Measurements from ENCODE around the gene SUCLG2. TPM values are rescaled to one million over a fixed set of nuclear protein-coding genes. Genes with fewer than 3 reads are reported as not detected.

Gene SUCLG2
- total RNA-seq, 2 experiments from 2014 or later: 28.3 to 44.7 TPM

DNA sequence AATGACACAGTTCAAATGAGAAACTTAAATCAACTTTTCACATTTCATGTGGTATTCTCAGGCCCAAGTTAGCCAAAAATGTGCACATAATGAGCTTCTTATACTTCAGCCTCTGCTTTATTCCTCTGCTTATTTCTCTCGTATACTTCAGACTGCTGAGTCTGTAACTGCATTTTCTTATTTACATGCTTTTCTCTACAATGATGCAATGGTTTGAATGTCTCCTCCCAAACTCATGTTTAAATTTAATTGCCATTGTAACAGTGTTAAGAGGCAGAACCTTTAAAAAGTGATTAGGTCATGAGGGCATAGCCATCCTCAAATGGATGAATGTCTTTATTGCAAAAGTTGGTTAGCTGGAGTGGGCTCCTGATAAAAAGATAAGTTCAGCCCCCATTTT is 184.2 kb downstream of the SUCLG2 start:
- H3K4me2 ChIP-seq (ENCODE audit: low read length): no peak overlapping the region
- H4K20me1 ChIP-seq (ENCODE audit: insufficient read depth, low read length): no peaks in the 10 kb centered on the region
- no peak overlapping the region for H3K27ac ChIP-seq (ENCODE audit: low read depth, low read length, poor library complexity, severe bottlenecking)
- intact Hi-C loops (cut with micrococcal nuclease; ENCODE audit: unreplicated experiment): no loop called here
- no peak overlapping the region for H3K4me3 ChIP-seq (ENCODE audit: low read depth, low read length, poor library complexity, severe bottlenecking)
- BruUV-seq (replicated peaks): no TSS peak
- H3K9me3 ChIP-seq (ENCODE audit: low read length): no peaks in the 10 kb centered on the region
- H3K36me3 ChIP-seq (ENCODE audit: insufficient read depth, low read length): 0 out of 2 replicates have a peak, but pooled peaks cover 3% of the 10 kb centered on the region
- H2AFZ ChIP-seq (ENCODE audit: low read length): no peak overlapping the region
- DNase-seq (ENCODE audit: low spot score): no peak
- H3K9me2 ChIP-seq (ENCODE audit: insufficient read depth, low read length): no peaks in the 10 kb centered on the region
- H3K79me2 ChIP-seq (ENCODE audit: insufficient read depth, low read depth, low read length): no peaks in the 10 kb centered on the region
- no peaks in the 10 kb centered on the region for H3K4me1 ChIP-seq (ENCODE audit: insufficient read depth, low read length, poor library complexity, severe bottlenecking)
- TF ChIP-seq EZH2phosphoT487 (IDR thresholded peaks at IDR 0.05; ENCODE audit: borderline replicate concordance, low read depth, low read length): no peak
- no peak for TF ChIP-seq CTCF (conservative IDR thresholded peaks at IDR 0.05; ENCODE audit: low read length)
- ChIA-PET POLR2A (no interaction called here), CTCF (ENCODE audit: unreplicated experiment) (no interaction called here)

DNA sequence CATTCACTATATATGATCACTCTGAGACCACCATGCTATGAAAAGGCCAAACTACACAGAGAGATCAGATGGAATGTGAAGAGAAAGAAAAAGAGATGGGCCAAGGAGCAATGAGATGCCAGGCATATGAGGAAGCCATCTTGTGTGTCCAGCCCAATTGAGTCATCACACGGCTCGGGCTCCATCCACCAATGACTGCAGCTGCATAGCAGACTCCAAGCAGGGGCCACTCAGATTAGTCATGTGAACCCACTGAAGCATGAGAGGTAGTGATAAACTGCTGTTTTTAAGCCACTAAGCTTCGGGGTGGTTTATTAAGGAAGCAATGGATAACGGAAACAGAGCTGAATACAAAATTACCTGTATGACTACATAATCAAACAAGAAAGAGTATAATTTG is 185.9 kb downstream of the SUCLG2 start:
- DNase-seq (ENCODE audit: low spot score): no peak
- intact Hi-C loops (cut with micrococcal nuclease; ENCODE audit: unreplicated experiment): no loop called here
- no peaks in the 10 kb centered on the region for H3K4me1 ChIP-seq (ENCODE audit: insufficient read depth, low read length, poor library complexity, severe bottlenecking)
- no peaks in the 10 kb centered on the region for H3K9me2 ChIP-seq (ENCODE audit: insufficient read depth, low read length)
- BruUV-seq (replicated peaks): no TSS peak
- ChIA-PET CTCF (ENCODE audit: unreplicated experiment) (no interaction called here), POLR2A (interaction anchor here (0.7 kb wide), 1 partner anchor 598 kb away, joined by 3 read pairs; no protein-coding TSS in a partner anchor)
- no peaks in the 10 kb centered on the region for H4K20me1 ChIP-seq (ENCODE audit: insufficient read depth, low read length)
- no peak overlapping the region for H2AFZ ChIP-seq (ENCODE audit: low read length)
- 0 out of 2 replicates have a peak, but pooled peaks cover 1% of the 10 kb centered on the region for H3K36me3 ChIP-seq (ENCODE audit: insufficient read depth, low read length)
- H3K27ac ChIP-seq (ENCODE audit: low read depth, low read length, poor library complexity, severe bottlenecking): no peak overlapping the region
- no peak overlapping the region for H3K4me3 ChIP-seq (ENCODE audit: low read depth, low read length, poor library complexity, severe bottlenecking)
- no peak for TF ChIP-seq EZH2phosphoT487 (IDR thresholded peaks at IDR 0.05; ENCODE audit: borderline replicate concordance, low read depth, low read length)
- no peak for TF ChIP-seq CTCF (conservative IDR thresholded peaks at IDR 0.05; ENCODE audit: low read length)
- H3K9me3 ChIP-seq (ENCODE audit: low read length): no peaks in the 10 kb centered on the region
- H3K4me2 ChIP-seq (ENCODE audit: low read length): no peak overlapping the region
- H3K79me2 ChIP-seq (ENCODE audit: insufficient read depth, low read depth, low read length): no peaks in the 10 kb centered on the region

GRCh38 chr3:67463656-67464055 is 190.8 kb downstream of the SUCLG2 start:
- no peaks in the 10 kb centered on the region for H3K9me3 ChIP-seq (ENCODE audit: low read length)
- no peaks in the 10 kb centered on the region for H4K20me1 ChIP-seq (ENCODE audit: insufficient read depth, low read length)
- no peak overlapping the region for H3K4me2 ChIP-seq (ENCODE audit: low read length)
- H3K27ac ChIP-seq (ENCODE audit: low read depth, low read length, poor library complexity, severe bottlenecking): no peak overlapping the region
- no peak for TF ChIP-seq EZH2phosphoT487 (IDR thresholded peaks at IDR 0.05; ENCODE audit: borderline replicate concordance, low read depth, low read length)
- no peak for TF ChIP-seq CTCF (conservative IDR thresholded peaks at IDR 0.05; ENCODE audit: low read length)
- H3K36me3 ChIP-seq (ENCODE audit: insufficient read depth, low read length): no peaks in the 10 kb centered on the region
- POLR2A ChIA-PET: no interaction called here
- no TSS peak for BruUV-seq (replicated peaks)
- CTCF ChIA-PET (ENCODE audit: unreplicated experiment): no interaction called here
- no peaks in the 10 kb centered on the region for H3K4me1 ChIP-seq (ENCODE audit: insufficient read depth, low read length, poor library complexity, severe bottlenecking)
- no peaks in the 10 kb centered on the region for H3K9me2 ChIP-seq (ENCODE audit: insufficient read depth, low read length)
- H3K4me3 ChIP-seq (ENCODE audit: low read depth, low read length, poor library complexity, severe bottlenecking): no peak overlapping the region
- intact Hi-C loops (cut with micrococcal nuclease; ENCODE audit: unreplicated experiment): no loop called here
- no peak for DNase-seq (ENCODE audit: low spot score)
- H3K79me2 ChIP-seq (ENCODE audit: insufficient read depth, low read depth, low read length): no peaks in the 10 kb centered on the region
- H2AFZ ChIP-seq (ENCODE audit: low read length): no peak overlapping the region

Measured in OCI-LY7 (cell line).